Measurements from ENCODE around the gene ANO1.
"Not testable (repeated sequence)": the region's sequence is repeated elsewhere in the genome, so short reads cannot be mapped to it uniquely, and the experiment has no call there.

Gene ANO1

DNA sequence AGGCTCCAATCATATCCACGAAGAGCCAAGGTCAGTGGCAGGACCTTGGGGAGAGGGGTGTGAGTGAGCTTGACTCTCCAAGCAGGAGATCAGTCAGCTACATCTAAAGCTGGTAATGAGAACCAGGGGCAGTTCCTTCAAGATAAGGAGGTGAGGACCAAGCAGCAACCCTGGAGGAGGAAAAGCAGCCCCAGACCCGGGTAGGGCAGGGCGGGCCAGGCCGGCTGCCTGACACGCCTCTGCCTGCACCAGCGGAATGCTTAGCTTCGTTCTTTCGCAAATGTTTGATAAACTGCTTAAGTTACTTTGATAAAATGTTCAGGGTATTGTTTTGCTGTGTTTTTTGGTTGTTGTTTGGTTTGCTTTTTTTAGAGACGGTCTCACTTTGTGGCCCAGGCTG, 106.3 kb downstream of the ANO1 start:
- no peak for DNase-seq

DNA sequence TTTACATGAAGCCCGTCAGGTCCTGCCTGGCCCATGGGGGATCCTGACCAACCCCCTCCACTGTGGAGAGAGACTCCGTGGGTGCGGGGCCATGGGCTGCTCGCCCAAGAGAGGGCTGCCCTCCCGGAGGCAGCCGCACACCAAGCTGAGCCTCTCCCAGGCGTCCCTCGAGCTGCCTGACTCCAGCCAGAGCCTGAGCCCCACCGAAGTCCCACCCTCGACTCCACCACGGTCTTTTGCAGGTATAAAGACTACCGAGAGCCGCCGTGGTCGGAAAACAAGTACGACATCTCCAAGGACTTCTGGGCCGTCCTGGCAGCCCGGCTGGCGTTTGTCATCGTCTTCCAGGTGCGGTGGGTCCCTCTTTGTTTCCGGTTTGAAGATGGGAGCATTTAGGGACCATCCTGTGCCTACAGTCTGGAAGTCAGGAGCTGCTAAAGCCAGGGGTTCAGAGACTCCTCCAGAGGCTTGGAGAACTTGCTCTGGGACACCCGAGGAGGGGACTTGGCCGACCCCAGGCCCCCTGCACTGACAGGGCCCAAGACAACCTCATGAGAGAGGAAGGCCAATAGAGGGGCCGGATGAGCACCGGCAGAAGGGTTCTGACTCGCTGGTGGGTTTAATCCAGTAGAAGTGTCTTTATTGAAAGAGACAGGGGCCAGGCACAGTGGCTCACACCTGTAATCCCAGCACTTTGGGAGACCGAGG, 107.4 kb downstream of the ANO1 start:
- no peak for DNase-seq

DNA sequence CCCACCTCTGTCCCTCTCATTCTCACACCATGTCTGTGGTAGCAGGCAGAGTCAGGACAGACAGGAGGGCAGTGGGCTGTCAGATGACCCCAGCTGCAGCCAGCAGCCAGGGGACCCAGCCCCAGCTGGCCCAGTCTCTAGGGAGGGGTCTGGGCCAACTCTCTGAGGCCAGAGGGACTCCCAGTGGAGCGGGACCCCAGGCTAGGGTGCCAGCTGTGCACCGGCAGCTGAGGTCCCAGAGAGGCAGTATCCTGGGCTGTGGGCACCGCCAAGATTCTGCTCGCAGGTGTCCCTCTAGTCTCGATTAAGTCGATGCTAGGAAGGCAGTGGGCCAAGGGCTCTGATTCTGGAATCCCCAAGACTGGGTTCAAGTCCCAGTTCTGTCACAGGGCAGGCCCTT, 108.3 kb downstream of the ANO1 start:
- DNase-seq = no peak

DNA sequence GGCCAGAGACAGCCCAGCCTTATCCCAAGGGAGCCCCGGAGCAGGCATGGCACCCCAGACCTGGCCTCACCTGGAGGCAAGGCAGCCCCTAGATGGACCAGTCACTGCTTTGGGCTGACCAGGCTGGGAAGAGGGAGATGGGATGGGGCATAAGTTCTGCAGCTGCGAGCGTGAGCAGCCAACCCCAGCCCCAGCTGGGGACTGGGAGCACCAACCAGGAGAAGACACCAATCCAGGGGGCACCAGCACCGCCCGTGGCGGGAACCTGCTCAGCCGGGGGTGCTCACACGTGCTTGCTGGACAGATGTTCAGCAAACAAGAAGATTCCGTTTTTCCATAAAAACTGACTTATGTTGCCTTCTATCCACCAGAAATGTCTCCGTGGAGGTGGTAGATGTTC, 108.8 kb downstream of the ANO1 start:
- DNase-seq = no peak

DNA sequence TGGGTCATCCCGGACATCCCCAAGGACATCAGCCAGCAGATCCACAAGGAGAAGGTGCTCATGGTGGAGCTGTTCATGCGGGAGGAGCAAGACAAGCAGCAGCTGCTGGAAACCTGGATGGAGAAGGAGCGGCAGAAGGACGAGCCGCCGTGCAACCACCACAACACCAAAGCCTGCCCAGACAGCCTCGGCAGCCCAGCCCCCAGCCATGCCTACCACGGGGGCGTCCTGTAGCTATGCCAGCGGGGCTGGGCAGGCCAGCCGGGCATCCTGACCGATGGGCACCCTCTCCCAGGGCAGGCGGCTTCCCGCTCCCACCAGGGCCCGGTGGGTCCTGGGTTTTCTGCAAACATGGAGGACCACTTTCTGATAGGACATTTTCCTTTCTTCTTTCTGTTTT, 109.7 kb downstream of the ANO1 start:
- no peak for DNase-seq

DNA sequence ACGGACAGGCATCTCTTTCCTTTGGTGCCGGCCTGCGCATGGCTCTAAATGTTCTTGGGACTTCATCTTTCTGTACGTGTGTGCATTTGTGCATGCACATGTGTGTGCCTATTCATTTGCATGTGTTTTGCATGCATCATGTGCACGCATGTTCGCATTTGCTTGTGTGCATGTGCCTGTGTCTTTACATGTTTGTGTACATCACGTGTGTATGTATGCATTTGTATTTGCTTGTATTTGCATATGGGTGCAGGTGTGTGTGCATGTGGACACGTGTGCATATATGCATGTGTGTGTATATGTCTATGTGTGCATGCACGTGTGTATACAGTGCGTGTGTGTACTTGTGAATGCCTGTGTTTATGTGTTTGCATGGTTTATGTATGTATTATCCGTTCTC, 111.5 kb downstream of the ANO1 start:
- no peak for DNase-seq

DNA sequence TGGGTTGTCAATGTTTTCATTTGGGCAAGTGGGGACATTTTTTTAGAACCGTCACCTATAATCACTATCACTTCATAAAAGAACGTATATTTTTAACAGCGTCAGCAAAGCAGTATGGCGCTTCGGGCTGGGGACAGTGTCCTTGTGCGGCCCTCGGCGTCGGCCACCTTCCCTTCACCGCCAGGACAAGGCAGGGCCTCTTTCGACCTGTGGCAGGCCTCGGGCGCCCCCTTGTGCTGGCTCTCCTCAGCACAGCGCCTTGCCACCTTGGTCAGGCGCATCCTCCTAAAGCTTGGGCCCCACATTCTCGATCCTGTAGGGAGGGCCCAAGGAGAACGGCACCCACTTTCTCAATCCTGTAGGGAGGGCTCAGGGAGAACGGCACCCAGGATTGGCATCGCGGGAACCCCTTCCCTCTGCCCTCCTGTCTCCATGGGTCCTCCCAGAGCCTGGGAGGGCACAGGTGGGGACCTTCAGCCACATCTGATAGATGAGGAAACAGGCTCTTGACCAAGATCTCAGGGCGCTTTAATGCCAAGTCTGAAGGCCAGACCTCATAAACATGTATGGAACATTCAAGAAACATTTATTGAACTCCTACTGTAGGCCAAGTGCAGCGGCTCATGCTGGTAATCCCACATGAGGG, 113.5 kb downstream of the ANO1 start:
- peak in 19 of 56 donors; percentile 2 to 63 (median 20) for DNase-seq

DNA sequence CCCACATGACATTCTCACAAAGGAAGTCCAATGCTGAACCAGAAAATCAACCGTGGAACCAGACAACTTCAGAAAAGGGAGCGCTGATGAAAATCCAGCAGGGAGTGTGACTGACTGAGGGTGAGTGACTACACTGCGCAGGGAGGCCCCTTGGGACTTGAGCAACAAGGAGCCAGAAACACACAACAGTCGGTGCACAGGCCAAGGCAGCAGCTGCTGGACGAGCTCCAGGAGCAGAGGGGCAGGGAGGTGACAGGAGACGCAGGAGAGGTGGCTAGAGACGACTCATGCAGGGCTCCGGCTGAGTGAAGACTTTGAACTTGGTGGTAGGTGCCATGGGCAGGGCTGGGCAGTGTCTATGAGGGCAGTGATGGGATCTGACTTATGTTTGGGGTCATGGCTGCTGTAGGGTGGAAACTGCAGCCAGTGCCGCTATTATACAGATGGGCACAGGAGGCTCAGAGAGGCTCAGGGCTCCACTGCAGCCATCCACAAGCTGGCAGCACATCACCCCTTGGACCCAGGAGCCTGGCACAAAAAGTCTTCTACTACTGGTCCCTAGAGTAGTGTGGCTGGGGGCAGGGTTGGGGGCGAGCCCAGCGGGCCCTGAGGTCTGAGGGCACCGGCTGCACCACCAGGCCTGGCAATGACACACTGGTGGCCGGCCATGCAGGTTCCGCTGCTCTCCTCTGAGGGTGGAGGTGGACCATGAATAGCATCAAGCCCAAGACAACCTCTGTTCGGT, 114.7 kb downstream of the ANO1 start:
- DNase-seq = no peak

DNA sequence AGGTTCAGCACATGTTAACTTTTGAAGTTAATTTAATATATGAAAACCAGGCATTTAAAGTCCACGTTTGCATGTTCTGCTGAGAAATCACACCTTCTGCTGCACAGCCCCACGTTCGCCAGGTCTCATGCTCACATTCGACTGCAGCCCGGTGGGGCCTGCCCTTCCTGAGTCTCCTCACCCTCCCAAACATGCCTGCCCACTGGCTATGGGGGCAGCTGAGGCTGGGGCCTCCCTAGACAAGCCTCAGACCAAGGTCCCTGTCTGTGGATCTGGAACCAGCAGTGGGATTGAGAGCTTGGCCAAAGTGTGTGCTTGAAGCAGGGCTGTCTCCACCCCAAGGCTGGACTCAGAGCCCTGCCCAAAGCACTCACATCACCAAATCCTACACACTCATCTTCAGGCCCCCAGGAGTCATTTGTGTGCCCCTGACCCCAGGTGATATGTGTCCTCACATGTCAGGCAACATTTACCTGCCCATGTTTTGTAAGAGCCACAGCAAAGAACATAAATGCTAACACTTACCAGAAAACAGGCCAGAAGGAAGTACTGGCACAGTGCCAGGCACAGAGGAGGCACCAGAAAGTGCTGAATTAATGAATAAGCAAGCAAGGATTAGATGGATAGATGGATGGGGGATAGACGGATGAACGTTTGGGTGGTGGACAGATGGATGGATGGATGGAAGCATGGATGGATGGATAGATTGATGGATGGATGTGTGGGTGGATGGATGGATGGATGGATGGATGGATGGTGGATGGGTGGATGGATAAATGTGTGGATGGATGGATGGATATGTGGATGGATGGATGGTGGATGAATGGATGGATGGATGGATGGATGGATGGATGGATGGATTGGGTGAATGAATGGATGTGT, 115.5 kb downstream of the ANO1 start:
- DNase-seq = no peak

DNA sequence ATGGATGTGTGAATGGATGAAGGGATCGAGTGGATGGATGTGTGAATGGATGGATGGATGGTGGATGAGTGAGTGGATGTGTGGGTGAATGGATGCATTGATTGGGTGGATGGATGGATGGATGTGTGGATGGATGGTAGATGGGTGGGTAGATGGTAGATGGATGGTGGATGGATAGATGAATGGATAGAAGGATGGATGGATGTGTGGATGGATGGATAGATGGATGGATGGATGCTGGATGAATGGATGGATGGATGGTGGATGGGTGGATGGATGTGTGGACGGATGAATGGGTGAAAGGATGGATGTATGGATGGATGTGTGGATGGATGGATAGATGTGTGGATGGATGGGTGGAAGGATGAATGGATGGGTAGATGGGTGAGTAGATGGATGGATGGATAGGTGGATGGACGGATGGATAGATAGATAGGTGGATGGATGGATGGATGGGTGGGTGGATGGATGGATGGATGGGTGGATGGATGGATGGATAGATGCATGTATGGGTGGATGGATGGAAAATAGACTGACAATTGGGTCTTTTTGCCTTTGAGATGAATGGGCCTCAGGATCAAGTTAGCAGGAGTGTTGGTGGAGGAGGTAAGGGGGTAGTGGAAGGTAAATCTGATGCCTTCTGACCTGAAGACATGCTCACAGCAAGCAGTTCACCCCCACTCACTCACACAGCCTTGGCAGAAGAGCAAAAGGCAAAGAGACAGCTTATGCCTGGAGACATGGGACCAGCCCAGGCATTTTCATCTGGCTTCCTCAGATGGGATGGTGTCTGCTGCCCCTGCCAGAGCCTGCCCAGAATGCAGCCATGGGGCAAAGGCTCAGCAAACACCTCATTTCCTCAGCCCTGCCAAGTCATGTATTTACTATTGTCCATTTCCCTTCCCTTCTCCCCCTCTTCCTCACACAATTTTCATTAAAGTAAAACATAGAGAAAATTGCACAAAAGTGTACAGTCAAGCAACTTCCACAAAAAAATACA, 117.0 kb downstream of the ANO1 start:
- no peak for DNase-seq

DNA sequence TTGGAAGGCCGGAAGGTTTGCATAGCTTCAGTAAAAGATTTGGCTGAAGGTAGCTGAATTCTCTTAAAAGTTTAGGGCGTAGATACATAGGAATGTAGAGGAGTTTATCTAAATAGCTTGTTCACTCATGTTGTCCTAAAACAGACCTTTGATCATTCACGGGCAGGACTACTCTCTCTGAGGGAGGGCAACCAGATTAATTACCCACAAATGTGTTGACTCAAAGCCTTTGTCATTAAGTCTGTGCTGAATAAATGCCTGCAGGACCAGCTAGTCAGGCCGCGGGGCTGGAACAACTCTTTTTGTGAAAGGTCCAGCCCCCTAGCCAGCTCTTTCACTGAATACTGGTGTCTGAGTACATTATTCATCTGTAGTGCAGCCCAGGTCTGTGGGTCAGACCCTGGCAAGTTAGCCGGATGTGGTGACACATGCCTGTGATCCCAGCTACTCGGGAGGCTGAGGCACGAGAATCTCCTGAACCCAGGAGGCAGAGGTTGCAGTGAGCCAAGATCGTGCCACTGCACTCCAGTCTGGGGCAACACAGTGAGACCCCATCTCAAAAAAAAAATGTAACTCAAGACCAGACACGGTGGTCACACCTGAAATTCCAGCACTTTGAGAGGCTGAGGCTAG, 122.2 kb downstream of the ANO1 start:
- no peak for DNase-seq

DNA sequence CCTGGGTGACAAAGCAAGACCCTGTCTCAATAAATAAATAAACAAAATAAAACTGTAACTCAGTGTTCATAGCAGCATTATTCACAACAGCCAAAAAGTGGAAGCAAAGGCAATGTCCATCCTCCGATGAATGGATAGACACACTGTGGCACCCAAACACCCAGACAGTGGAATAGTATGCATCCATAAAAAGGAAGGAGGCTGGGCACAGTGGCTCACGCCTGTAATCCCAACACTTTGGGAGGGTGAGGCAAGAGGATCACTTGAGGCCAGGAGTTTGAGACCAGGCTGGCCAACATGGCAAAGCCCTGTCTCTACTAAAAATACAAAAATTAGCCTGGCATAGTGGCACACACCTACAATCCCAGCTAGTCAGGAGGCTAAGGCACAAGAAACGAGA, 122.9 kb downstream of the ANO1 start:
- not testable (repeated sequence) for DNase-seq

DNA sequence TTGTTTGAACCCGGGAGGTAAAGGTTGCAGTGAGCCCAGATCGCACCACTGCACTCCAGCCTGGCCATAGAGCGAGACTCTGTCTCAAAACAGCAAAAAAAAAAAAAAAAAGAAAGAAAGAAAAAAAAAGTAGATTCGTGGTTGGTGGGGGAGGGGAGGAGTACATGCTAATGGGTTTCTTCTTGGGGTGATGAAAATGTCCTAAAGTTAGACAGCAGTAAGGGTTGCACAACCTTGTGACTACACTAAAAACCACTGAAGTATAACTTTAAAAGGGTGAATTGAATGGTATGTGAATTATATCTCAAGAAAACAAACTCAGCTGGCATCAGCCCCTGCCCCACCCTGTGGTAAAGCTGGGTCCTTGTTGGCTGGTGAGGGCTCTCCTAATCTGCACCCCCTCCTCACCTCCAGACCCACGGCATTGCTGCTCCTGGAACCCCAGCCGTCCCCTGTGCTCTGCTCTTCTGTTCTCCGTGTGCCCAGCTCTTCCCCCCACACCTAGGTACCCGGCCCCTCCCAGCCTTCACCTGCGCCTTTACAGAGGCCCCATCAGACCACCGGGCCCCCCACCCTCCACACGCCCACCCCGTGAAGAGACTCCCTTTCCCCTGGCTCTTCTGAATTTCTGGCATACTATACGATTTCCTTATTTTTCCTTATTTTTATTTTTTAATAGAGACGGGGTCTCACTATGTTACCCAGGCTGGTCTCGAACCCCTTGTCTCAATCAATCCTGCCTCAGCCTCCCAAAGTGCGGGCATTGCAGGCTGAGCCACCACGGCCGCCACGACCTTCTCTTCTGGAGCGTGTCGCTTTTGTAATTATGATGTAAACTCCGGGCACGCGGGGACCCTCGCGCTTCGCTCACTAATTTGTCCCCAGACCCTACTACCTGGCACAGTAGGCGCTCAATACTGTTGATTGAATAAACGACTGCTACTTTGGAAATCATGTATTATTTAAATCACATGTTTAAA, 124.1 kb downstream of the ANO1 start:
- DNase-seq = no peak

DNA sequence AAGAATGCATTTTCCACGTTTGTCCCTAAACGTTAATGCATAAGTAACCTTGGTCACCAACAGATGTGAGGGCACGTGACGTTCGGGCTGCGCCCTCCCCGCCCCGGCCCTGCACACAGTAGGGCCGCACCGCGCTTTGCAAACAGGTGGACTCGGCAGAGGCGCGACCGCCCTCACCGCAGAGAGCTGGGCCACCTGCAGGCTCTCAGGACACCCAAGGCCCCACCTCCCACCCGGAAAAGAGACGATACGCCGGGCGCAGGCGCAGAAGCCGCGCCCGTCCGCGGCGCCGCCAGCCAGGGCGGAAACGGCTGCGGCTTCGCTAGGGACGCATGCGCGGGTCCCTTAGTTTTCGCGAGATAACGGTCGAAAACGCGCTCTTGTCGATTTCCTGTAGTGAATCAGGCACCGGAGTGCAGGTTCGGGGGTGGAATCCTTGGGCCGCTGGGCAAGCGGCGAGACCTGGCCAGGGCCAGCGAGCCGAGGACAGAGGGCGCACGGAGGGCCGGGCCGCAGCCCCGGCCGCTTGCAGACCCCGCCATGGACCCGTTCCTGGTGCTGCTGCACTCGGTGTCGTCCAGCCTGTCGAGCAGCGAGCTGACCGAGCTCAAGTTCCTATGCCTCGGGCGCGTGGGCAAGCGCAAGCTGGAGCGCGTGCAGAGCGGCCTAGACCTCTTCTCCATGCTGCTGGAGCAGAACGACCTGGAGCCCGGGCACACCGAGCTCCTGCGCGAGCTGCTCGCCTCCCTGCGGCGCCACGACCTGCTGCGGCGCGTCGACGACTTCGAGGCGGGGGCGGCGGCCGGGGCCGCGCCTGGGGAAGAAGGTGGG, 125.0 kb downstream of the ANO1 start, which contains the start of gene FADD:
Gene FADD (plus strand): TSS at position 377 of the 831 bp plus-strand sequence. CDS start 164 bp downstream, at position 541.
- DNase-seq = peak; percentile 27 to 90 (median 76)

DNA sequence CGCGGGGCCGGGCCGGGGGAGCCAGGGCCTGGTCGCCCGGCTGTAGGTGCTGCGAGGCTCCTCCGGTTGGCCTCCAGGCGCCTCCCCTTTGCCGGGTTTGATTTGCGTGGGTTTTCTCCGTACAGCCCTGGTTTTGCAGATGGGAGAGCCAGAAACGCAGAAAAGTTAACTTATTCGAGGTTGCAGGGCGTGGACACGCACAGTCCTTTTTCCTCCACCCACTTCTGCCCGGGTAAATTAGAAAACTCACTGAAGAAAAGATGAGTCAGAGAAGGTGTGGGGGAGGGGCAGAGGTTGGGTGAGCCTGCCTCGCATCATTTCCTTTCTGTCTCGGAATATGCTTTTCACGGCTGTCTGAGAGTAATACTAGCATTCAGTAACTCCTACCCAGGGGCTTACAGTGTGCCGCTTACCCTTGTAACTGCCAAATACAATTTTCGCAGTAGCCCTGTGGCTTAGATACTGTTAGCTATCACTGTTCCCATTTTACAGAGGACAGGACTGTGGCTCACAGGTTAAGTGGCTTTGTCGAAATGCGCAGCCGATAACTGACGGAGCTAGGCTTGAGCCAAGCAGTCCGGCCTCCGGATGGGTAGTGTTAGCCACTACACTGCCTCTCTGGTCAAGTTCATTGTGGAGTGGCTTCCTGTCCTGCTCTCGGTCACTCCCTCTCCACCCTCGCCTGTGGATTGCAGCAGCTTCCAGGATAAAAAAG, 125.8 kb downstream of the ANO1 start:
- DNase-seq = peak in 12 of 56 donors; percentile 13 to 51 (median 31)

DNA sequence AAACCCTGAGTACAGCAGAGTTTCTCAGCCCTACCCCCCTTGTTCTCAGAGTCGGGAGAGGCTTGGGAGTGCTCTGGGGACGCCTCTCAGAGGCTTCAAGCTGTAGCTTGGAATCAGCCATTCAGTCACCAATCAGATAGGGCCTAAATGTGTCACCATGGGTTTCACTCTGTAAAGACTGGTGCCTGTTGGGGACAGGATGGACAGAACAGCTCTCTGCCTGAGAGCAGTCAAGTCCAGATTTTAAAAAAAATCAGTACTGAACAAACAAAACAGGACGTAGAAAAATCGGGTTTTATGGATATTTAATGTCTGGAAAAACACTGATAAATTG, 126.3 kb downstream of the ANO1 start:
- DNase-seq = no peak
